Colonic mucosa (tissue), 4 donors: Measurements from ENCODE around the gene ITGAE. TPM values are rescaled to one million over a fixed set of nuclear protein-coding genes. Genes with fewer than 3 reads are reported as not detected.
A peak's percentile ranks its signal among the peaks of the same experiment; 100 is the strongest.

ENCODE experiments used
- DNase-seq: peaks from one replicate; pipeline ENCODE4 v3.0.0-alpha.2; 2020
- H3K27ac ChIP-seq: fragments of 200-600 bp; one replicate; pipeline ENCODE4 v1.8.0; 2021
- H3K27me3 ChIP-seq: fragments of 200-600 bp; one replicate; pipeline ENCODE4 v1.8.0; 2021
- H3K36me3 ChIP-seq: fragments of 200-600 bp; one replicate; pipeline ENCODE4 v1.8.0; 2021
- H3K4me1 ChIP-seq: fragments of 200-600 bp; one replicate; pipeline ENCODE4 v1.8.0; 2021; ENCODE audit warnings: mild to moderate bottlenecking
- H3K4me3 ChIP-seq: fragments of 200-600 bp; one replicate; pipeline ENCODE4 v1.8.0; 2021
- H3K9ac ChIP-seq, 2 donors: one replicate each; pipeline ENCODE4 v1.7.0; 2013; ENCODE audit warnings: control low read depth in 2 of 2, low read depth in 2 of 2, low read length in 2 of 2
- H3K9me3 ChIP-seq: fragments of 200-600 bp; one replicate; pipeline ENCODE4 v1.8.0; 2021
- intact Hi-C: fragments of 100-400 bp; cut with DNase I; formaldehyde crosslinking; loops from one replicate; pipeline ENCODE4 v1.14.1; 2022
- total RNA-seq, 2 donors: library from RNA; stranded (reverse); fragmentation: NEBNext Ultra II Directional in 1 of 2; extraction: Animal tissue kit (Norgen Biotek cat#: 25700) in 1 of 2; gene quantifications; one replicate each; pipeline ENCODE4 v1.2.1, GENCODE V29; 2021
- TF ChIP-seq, protein P1 (sequence below): fragments of 200-600 bp; IDR thresholded peaks from one replicate; pipeline ENCODE4 v1.8.0; 2022; ENCODE audit warnings: antibody characterized with exemption, mild to moderate bottlenecking
- donor health status: healthy.
- donor health status: DM: no; HTN: no; CAD: no.
- donor health status: DM: no; HTN: no; CAD: no.

The ITGAE gene, protein sequence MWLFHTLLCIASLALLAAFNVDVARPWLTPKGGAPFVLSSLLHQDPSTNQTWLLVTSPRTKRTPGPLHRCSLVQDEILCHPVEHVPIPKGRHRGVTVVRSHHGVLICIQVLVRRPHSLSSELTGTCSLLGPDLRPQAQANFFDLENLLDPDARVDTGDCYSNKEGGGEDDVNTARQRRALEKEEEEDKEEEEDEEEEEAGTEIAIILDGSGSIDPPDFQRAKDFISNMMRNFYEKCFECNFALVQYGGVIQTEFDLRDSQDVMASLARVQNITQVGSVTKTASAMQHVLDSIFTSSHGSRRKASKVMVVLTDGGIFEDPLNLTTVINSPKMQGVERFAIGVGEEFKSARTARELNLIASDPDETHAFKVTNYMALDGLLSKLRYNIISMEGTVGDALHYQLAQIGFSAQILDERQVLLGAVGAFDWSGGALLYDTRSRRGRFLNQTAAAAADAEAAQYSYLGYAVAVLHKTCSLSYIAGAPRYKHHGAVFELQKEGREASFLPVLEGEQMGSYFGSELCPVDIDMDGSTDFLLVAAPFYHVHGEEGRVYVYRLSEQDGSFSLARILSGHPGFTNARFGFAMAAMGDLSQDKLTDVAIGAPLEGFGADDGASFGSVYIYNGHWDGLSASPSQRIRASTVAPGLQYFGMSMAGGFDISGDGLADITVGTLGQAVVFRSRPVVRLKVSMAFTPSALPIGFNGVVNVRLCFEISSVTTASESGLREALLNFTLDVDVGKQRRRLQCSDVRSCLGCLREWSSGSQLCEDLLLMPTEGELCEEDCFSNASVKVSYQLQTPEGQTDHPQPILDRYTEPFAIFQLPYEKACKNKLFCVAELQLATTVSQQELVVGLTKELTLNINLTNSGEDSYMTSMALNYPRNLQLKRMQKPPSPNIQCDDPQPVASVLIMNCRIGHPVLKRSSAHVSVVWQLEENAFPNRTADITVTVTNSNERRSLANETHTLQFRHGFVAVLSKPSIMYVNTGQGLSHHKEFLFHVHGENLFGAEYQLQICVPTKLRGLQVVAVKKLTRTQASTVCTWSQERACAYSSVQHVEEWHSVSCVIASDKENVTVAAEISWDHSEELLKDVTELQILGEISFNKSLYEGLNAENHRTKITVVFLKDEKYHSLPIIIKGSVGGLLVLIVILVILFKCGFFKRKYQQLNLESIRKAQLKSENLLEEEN
- 10 to 100 TPM; 14.7 to 14.9 TPM for total RNA-seq

DNA sequence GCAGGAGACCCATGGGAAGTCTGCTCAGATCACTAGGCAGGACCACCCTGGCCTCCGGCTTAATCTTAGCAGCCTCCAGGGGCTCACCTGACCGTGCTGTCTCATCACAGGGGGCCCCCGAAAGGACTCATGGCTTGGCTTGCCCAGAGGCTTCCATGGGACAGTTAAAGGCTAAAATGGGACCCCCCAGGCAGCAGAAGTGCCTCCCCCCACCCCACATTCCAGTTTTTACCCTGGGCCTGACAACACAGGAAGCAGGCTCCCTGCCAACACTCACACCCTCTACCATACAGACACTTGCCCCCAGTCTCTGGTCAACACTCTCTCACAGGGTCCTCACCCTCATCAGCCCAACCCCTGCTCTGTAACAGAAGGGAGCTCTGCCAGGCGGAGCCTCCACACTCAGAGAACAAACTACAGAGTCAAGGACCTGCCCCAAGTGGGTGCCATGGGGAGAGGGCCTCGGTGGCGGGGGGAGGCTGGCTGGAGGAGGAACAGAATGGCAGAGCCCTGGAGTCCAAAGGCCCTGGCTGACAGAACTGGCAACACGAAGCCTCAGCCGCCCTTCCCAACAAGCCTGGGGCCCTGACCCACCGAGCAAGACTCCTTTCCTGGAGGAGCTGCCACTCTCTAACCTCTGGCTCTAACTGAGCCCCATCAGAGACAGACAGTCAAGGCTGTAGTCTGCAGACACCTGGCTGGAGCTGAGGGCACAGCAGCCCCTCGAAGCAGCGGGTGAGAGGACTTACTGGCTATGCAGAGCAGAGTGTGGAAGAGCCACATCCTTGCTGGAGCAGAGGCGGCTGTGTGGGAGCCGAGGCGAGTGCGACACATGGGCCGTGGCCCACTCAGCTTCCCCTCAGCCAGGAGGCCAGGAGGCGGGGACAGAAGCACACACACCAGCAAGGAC is at the start of gene ITGAE:
Gene ITGAE, minus strand, starts transcription at position 827 of the 910 bp plus-strand sequence. Its CDS starts 44 bp downstream, at position 783.
- no peaks in the 10 kb centered on the region for H3K27me3 ChIP-seq
- H3K27ac ChIP-seq: no peak within 1 kb of the TSS
- no peak for DNase-seq
- intact Hi-C loops: no loop called here
- no peak within 1 kb of the TSS for H3K9ac ChIP-seq
- H3K36me3 ChIP-seq: no peaks in the 10 kb centered on the region
- no peaks in the 10 kb centered on the region for H3K9me3 ChIP-seq
- no peaks in the 10 kb centered on the region for H3K4me1 ChIP-seq
- no peak within 1 kb of the TSS for H3K4me3 ChIP-seq
- TF ChIP-seq, protein P1, sequence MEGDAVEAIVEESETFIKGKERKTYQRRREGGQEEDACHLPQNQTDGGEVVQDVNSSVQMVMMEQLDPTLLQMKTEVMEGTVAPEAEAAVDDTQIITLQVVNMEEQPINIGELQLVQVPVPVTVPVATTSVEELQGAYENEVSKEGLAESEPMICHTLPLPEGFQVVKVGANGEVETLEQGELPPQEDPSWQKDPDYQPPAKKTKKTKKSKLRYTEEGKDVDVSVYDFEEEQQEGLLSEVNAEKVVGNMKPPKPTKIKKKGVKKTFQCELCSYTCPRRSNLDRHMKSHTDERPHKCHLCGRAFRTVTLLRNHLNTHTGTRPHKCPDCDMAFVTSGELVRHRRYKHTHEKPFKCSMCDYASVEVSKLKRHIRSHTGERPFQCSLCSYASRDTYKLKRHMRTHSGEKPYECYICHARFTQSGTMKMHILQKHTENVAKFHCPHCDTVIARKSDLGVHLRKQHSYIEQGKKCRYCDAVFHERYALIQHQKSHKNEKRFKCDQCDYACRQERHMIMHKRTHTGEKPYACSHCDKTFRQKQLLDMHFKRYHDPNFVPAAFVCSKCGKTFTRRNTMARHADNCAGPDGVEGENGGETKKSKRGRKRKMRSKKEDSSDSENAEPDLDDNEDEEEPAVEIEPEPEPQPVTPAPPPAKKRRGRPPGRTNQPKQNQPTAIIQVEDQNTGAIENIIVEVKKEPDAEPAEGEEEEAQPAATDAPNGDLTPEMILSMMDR: no peak

DNA sequence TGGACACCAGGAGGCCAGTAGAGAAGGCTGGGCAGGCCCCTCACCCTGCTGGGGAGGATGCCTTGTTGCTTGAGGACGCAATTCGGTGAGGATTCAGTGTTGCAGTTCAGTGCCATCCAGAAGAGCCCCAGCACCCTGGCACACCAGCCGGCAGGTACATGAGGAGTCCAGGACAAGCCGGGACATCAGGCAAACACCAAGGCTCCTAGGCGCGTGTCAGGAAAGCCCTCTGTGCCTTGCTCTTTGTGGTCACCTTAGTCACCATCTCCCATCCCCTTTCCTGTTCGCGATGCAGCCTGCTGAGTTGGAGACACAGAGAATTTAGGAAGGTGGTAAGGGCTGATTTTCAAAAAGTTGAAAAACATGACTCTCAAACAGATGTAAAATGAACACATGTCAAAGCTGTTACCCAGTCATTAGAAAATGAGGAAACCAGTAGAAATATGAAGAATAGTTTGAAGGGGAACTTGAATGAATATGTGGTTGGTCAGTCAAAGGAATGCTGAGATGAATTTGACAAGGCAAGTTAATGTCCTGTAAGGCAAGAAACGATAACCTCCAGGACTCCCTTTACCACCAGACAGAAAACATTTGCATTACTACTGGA is 47.3 kb upstream of the ITGAE start:
- Histone ChIP-seq H3K4me1 (no peaks in the 10 kb centered on the region), H3K4me3 (no peak overlapping the region), H3K27me3 (no peaks in the 10 kb centered on the region), H3K9me3 (no peaks in the 10 kb centered on the region), H3K9ac (no peak overlapping the region), H3K36me3 (no peaks in the 10 kb centered on the region), H3K27ac (no peak overlapping the region)
- no peak for DNase-seq
- TF ChIP-seq, protein P1: no peak
- intact Hi-C loops: no loop called here

DNA sequence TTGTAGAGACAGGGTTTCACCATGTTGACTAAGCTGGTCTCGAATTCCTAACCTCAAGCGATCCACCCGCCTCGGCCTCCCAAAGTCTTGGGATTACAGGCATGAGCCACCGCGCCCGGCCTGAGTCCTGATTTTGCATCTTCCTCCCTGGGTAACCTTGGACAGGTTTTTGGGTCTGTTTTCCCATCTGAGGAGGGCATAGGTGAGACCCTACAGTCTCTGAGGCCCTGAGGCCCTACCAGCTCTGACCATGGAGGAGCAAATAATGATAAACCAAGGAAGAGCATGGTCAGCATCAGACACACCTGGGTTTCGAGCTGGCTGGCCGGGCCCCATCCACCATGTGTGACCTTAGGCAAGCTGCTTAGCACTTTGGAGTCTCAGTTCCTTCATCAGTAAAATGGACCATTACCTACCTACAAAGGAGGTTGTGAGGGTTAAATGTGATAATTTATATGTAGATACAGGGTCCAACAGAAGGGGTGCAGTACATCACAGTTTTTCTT is 46.2 kb upstream of the ITGAE start:
- Histone ChIP-seq H3K9ac (no peak overlapping the region), H3K27me3 (no peaks in the 10 kb centered on the region), H3K27ac (no peak overlapping the region), H3K36me3 (no peaks in the 10 kb centered on the region), H3K9me3 (no peaks in the 10 kb centered on the region), H3K4me1 (no peaks in the 10 kb centered on the region), H3K4me3 (no peak overlapping the region)
- intact Hi-C loops: no loop called here
- no peak for DNase-seq
- TF ChIP-seq, protein P1: no peak

DNA sequence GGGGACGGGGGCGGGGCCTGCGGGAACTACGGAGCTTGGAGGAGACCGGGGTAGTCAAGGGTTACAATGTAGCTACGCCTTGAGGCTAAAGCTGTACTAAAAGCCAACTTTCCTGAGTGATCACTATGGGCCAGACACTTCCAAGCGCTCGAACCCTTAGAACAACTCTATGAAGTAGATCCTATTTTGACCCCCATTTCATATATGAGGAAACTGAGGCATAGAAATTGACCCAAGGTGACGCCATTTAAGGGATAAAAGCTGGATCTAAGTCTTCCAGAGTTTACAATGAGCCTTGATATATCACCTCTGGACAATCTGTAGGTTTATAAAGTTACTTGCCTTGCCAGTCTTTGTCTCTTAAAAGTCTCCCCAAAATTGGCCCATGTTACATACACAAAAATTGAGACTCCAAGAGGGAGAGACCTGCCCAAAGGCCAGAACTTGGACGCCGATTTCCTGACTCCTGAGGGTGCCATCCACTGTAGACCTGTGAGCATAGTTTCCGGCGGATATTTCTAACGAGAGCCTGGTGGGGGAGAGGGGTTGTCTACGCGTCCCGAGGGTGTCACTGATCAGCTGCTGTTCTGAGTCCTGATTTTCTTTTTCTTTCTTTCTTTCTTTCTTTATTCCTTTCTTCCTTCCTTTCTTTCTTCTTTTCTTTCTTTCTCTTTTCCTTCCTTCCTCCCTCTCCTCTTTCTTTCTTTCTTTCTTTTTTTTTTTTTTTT is 45.6 kb upstream of the ITGAE start:
- no peaks in the 10 kb centered on the region for H3K36me3 ChIP-seq
- H3K4me3 ChIP-seq: peak overlapping the region; percentile 93
- no peak for DNase-seq
- TF ChIP-seq, protein P1: no peak
- H3K27me3 ChIP-seq: no peaks in the 10 kb centered on the region
- H3K9ac ChIP-seq: no peak overlapping the region
- H3K27ac ChIP-seq: no peak overlapping the region
- intact Hi-C loops: no loop called here
- no peaks in the 10 kb centered on the region for H3K9me3 ChIP-seq
- H3K4me1 ChIP-seq: no peaks in the 10 kb centered on the region
